Ovary (tissue), 3 donors: ENCODE measurements around the gene CYP20A1.

Experiments
- CTCF ChIP-seq, 3 donors: fragments of 450-650 bp in 2 of 3; fragments of 200-600 bp in 1 of 3; IDR thresholded peaks; one replicate each; pipeline versions ENCODE4 v1.5.1 to v1.8.0; 2016 to 2022; ENCODE audit warnings: antibody characterized with exemption in 3 of 3, mild to moderate bottlenecking in 1 of 3
- POLR2A ChIP-seq: fragments of 450-650 bp; IDR thresholded peaks from one replicate; pipeline ENCODE4 v1.6.1; 2017; ENCODE audit warnings: antibody characterized with exemption, mild to moderate bottlenecking, moderate library complexity
- donor health status: DM: no; HTN: no; CAD: no.

- TF ChIP-seq CTCF (IDR thresholded peaks at IDR 0.05) (no peak), POLR2A (no peak)
Observed at GRCh38 chr2:203286532-203286931, 47.7 kb downstream of the CYP20A1 start.
